H9 (cell line): ENCODE results near the gene TENM3. TPM values are rescaled to one million over a fixed set of nuclear protein-coding genes. Genes with fewer than 3 reads are reported as not detected.

Source experiments
- DNase-seq: peaks from one replicate; pipeline ENCODE4 v3.0.0-alpha.2; 2017
- H2AFZ ChIP-seq: one replicate; pipeline ENCODE4 v1.6.1; 2013; ENCODE audit warnings: mild to moderate bottlenecking, low read length, control low read depth, moderate library complexity
- H2AK5ac ChIP-seq: 2 replicates; pipeline ENCODE4 v1.6.1; 2013; ENCODE audit warnings: low read length, control low read depth, mixed read lengths; ENCODE audit not compliant: insufficient read length
- H2BK120ac ChIP-seq: one replicate; pipeline ENCODE4 v1.6.1; 2013; ENCODE audit warnings: low read depth, mild to moderate bottlenecking, low read length, control low read depth, inconsistent platforms; ENCODE audit not compliant: poor library complexity, severe bottlenecking
- H2BK12ac ChIP-seq: 2 replicates; pipeline ENCODE4 v1.6.1; 2013; ENCODE audit warnings: low read length, control low read depth, mixed read lengths, low read depth; ENCODE audit not compliant: insufficient read length
- H2BK15ac ChIP-seq: 2 replicates; pipeline ENCODE4 v1.6.1; 2013; ENCODE audit warnings: low read depth, low read length, control low read depth
- H2BK20ac ChIP-seq: one replicate; pipeline ENCODE4 v1.6.1; 2013; ENCODE audit warnings: low read depth, mild to moderate bottlenecking, low read length, control low read depth, inconsistent platforms; ENCODE audit not compliant: poor library complexity, severe bottlenecking
- H2BK5ac ChIP-seq: 2 replicates; pipeline ENCODE4 v1.6.1; 2013; ENCODE audit warnings: low read length, control low read depth, mixed read lengths; ENCODE audit not compliant: insufficient read length
- H3K14ac ChIP-seq: 2 replicates; pipeline ENCODE4 v1.6.1; 2013; ENCODE audit warnings: low read length, control low read depth; ENCODE audit not compliant: insufficient read depth
- H3K18ac ChIP-seq: 2 replicates; pipeline ENCODE4 v1.6.1; 2013; ENCODE audit warnings: low read depth, mild to moderate bottlenecking, mixed read lengths, low read length, control low read depth; ENCODE audit not compliant: insufficient read length
- H3K23ac ChIP-seq: 2 replicates; pipeline ENCODE4 v1.6.1; 2013; ENCODE audit warnings: low read length, control low read depth, mixed read lengths, low read depth; ENCODE audit not compliant: insufficient read length
- H3K23me2 ChIP-seq: 2 replicates; pipeline ENCODE4 v1.6.1; 2013; ENCODE audit warnings: low read depth, mild to moderate bottlenecking, mixed read lengths, low read length, control low read depth; ENCODE audit not compliant: insufficient read length, poor library complexity, severe bottlenecking
- H3K27ac ChIP-seq: 2 replicates; pipeline ENCODE4 v1.5.1; 2013; ENCODE audit warnings: low read length, control low read depth, mixed read lengths, low read depth; ENCODE audit not compliant: insufficient read length
- H3K27me3 ChIP-seq: 2 replicates; pipeline ENCODE4 v1.6.1; 2013; ENCODE audit warnings: low read length, control low read depth, inconsistent platforms; ENCODE audit not compliant: insufficient read depth
- H3K4ac ChIP-seq: 2 replicates; pipeline ENCODE4 v1.6.1; 2013; ENCODE audit warnings: low read depth, mild to moderate bottlenecking, control low read depth, inconsistent platforms, low read length, moderate library complexity
- H3K4me1 ChIP-seq: 2 replicates; pipeline ENCODE4 v1.6.1; 2013; ENCODE audit warnings: low read length, control low read depth, inconsistent platforms; ENCODE audit not compliant: insufficient read depth
- H3K4me2 ChIP-seq: 2 replicates; pipeline ENCODE4 v1.6.1; 2013; ENCODE audit warnings: low read length, control low read depth, mixed read lengths; ENCODE audit not compliant: insufficient read length, insufficient read depth
- H3K56ac ChIP-seq: 2 replicates; pipeline ENCODE4 v1.6.1; 2013; ENCODE audit warnings: low read depth, mild to moderate bottlenecking, mixed read lengths, low read length, control low read depth; ENCODE audit not compliant: insufficient read length
- H3K79me1 ChIP-seq: 2 replicates; pipeline ENCODE4 v1.6.1; 2013; ENCODE audit warnings: low read depth, mild to moderate bottlenecking, moderate library complexity, low read length, control low read depth, inconsistent platforms; ENCODE audit not compliant: insufficient read depth, poor library complexity, severe bottlenecking
- H3K79me2 ChIP-seq: 2 replicates; pipeline ENCODE4 v1.6.1; 2013; ENCODE audit warnings: low read length, control low read depth, inconsistent platforms; ENCODE audit not compliant: insufficient read depth
- H3K9ac ChIP-seq: 2 replicates; pipeline ENCODE4 v1.6.1; 2013; ENCODE audit warnings: low read length, control low read depth, mixed read lengths; ENCODE audit not compliant: insufficient read length; ENCODE audit errors: extremely low read depth
- H3K9me3 ChIP-seq: one replicate; pipeline ENCODE4 v1.6.1; 2013; ENCODE audit warnings: low read depth, low read length, inconsistent platforms; ENCODE audit not compliant: control insufficient read depth
- H3T11ph ChIP-seq: one replicate; pipeline ENCODE4 v1.6.1; 2013; ENCODE audit warnings: mild to moderate bottlenecking, low read length, control low read depth, inconsistent platforms
- H4K20me1 ChIP-seq: one replicate; pipeline ENCODE4 v1.6.1; 2013; ENCODE audit not compliant: control insufficient read depth, insufficient read length, insufficient read depth
- H4K5ac ChIP-seq: 2 replicates; pipeline ENCODE4 v1.6.1; 2013; ENCODE audit warnings: low read depth, mild to moderate bottlenecking, mixed read lengths, low read length, control low read depth; ENCODE audit not compliant: insufficient read length
- H4K8ac ChIP-seq: replicated peaks from 2 replicates; pipeline ENCODE4 v1.6.1; 2013; ENCODE audit warnings: low read length, control low read depth, mixed read lengths, low read depth; ENCODE audit not compliant: insufficient read length
- H4K91ac ChIP-seq: 2 replicates; pipeline ENCODE4 v1.6.1; 2013; ENCODE audit warnings: low read depth, mild to moderate bottlenecking, moderate library complexity, mixed read lengths, low read length, control low read depth; ENCODE audit not compliant: insufficient read length
- H3K27ac Mint-ChIP-seq, 3 experiments: 2 replicates in 2 of 3; 3 replicates in 1 of 3; pipeline ENCODE4 v1.8.0; 2020 to 2021; ENCODE audit warnings: mixed read lengths in 3 of 3, mild to moderate bottlenecking in 1 of 3, moderate library complexity in 1 of 3
- H3K27me3 Mint-ChIP-seq: 2 replicates; pipeline ENCODE4 v1.8.0; 2021; ENCODE audit warnings: low read depth, mild to moderate bottlenecking, moderate library complexity, mixed read lengths
- H3K36me3 Mint-ChIP-seq, 3 experiments: 2 replicates in 2 of 3; 3 replicates in 1 of 3; pipeline ENCODE4 v1.8.0; 2020 to 2021; ENCODE audit warnings: low read depth in 3 of 3, mixed read lengths in 3 of 3; ENCODE audit not compliant: insufficient read depth in 1 of 3
- H3K4me1 Mint-ChIP-seq, 2 experiments: 2 replicates each; pipeline ENCODE4 v1.8.0; 2020; ENCODE audit warnings: mixed read lengths in 2 of 2
- H3K4me3 Mint-ChIP-seq, 2 experiments: 2 replicates in 1 of 2; 3 replicates in 1 of 2; pipeline ENCODE4 v1.8.0; 2020 to 2021; ENCODE audit warnings: mild to moderate bottlenecking in 2 of 2, mixed read lengths in 2 of 2, moderate library complexity in 1 of 2
- H3K9me3 Mint-ChIP-seq, 2 experiments: 2 replicates in 1 of 2; 3 replicates in 1 of 2; pipeline ENCODE4 v1.8.0; 2020; ENCODE audit warnings: mild to moderate bottlenecking in 2 of 2, mixed read lengths in 2 of 2, moderate library complexity in 1 of 2
- WGBS: extraction: QIAGEN DNeasy Blood & Tissue Kit; methylation state at CpG from one replicate; pipeline ENCODE4 v1.1.7; 2013; ENCODE audit warnings: missing lambda C conversion rate, low lambda C conversion rate, mixed read lengths; ENCODE audit not compliant: insufficient read length; ENCODE audit errors: extremely low coverage; 5-methylcytosine and 5-hydroxymethylcytosine counted together
- total RNA-seq: library from RNA; stranded (reverse); gene quantifications from 2 replicates; pipeline ENCODE4 v1.2.1, GENCODE V29; 2021
- TF ChIP-seq, protein P1 (sequence below): fragments of 200-600 bp; sonication (generic); conservative IDR thresholded peaks from 3 replicates; pipeline ENCODE4 v1.8.0; 2021; ENCODE audit warnings: antibody characterized with exemption, mild to moderate bottlenecking

The TENM3 gene
- total RNA-seq, 1 experiment from 2014 or later = 49.6 TPM

DNA sequence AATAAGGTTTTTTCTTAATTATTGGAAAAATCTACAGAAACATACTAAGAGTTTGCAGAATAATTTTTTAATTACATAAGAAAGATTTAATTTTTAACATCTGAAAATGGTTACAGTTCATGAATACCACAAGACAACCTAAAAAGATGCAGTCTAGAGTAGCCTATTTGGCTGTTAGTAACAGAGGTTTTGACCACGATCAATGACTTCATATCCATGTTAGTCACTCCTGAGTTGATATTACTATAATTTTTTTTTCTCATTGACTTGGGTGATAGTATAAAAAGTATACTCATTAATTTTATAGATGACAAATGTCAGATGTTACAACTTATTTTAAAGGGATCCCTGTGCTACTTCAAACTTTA is 401.5 kb downstream of the TENM3 start:
- no peak overlapping the region for H3K23ac ChIP-seq
- no peak overlapping the region for H4K8ac ChIP-seq
- no peak overlapping the region for H2BK20ac ChIP-seq
- no peaks in the 10 kb centered on the region for H3K79me1 ChIP-seq
- no peak overlapping the region for H3K14ac ChIP-seq
- no peaks in the 10 kb centered on the region for H3K4me1 ChIP-seq
- no peak for DNase-seq
- H3K4me3 Mint-ChIP-seq = no peak overlapping the region
- no peak overlapping the region for H3K27ac Mint-ChIP-seq
- no peaks in the 10 kb centered on the region for H3K27me3 ChIP-seq
- H2AK5ac ChIP-seq = no peak overlapping the region
- peaks cover 17 to 21% (median 20%) of the 10 kb centered on the region in 3 experiments for H3K36me3 Mint-ChIP-seq
- no CpG with 5 or more reads among the region's 1 CpG for WGBS
- no peak overlapping the region for H3K9ac ChIP-seq
- H3K27me3 Mint-ChIP-seq = no peaks in the 10 kb centered on the region
- no peak overlapping the region for H2BK12ac ChIP-seq
- H3K18ac ChIP-seq = no peak overlapping the region
- H3K4me2 ChIP-seq = no peak overlapping the region
- H4K91ac ChIP-seq = no peak overlapping the region
- no peak overlapping the region for H3K27ac ChIP-seq
- H3K9me3 ChIP-seq = no peaks in the 10 kb centered on the region
- H2BK5ac ChIP-seq = no peak overlapping the region
- H4K5ac ChIP-seq = no peak overlapping the region
- H4K20me1 ChIP-seq = no peaks in the 10 kb centered on the region
- H3K4ac ChIP-seq = no peak overlapping the region
- peaks cover 2 to 3% of the 10 kb centered on the region in 2 experiments; a peak in 3 of 4 replicates for H3K4me1 Mint-ChIP-seq
- TF ChIP-seq, protein P1, sequence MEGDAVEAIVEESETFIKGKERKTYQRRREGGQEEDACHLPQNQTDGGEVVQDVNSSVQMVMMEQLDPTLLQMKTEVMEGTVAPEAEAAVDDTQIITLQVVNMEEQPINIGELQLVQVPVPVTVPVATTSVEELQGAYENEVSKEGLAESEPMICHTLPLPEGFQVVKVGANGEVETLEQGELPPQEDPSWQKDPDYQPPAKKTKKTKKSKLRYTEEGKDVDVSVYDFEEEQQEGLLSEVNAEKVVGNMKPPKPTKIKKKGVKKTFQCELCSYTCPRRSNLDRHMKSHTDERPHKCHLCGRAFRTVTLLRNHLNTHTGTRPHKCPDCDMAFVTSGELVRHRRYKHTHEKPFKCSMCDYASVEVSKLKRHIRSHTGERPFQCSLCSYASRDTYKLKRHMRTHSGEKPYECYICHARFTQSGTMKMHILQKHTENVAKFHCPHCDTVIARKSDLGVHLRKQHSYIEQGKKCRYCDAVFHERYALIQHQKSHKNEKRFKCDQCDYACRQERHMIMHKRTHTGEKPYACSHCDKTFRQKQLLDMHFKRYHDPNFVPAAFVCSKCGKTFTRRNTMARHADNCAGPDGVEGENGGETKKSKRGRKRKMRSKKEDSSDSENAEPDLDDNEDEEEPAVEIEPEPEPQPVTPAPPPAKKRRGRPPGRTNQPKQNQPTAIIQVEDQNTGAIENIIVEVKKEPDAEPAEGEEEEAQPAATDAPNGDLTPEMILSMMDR = no peak
- no peaks in the 10 kb centered on the region for H3K79me2 ChIP-seq
- no peak overlapping the region for H3T11ph ChIP-seq
- H3K23me2 ChIP-seq = no peaks in the 10 kb centered on the region
- H3K9me3 Mint-ChIP-seq = peaks cover 4 to 7% of the 10 kb centered on the region in 2 experiments; a peak in 4 of 5 replicates
- no peak overlapping the region for H3K56ac ChIP-seq
- no peak overlapping the region for H2AFZ ChIP-seq
- H2BK120ac ChIP-seq = no peak overlapping the region
- no peak overlapping the region for H2BK15ac ChIP-seq
